Measurements from ENCODE around the gene NELL1.

The NELL1 gene

GRCh38 chr11:20881328-20882079, 212.1 kb downstream of the NELL1 start:
- DNase-seq: no peak

GRCh38 chr11:20887137-20887536, 217.8 kb downstream of the NELL1 start:
- DNase-seq: no peak

GRCh38 chr11:20894296-20894695, 224.9 kb downstream of the NELL1 start:
- DNase-seq: no peak

GRCh38 chr11:20909995-20910726, 240.8 kb downstream of the NELL1 start:
- DNase-seq: no peak

GRCh38 chr11:20910733-20911132, 241.3 kb downstream of the NELL1 start:
- no peak for DNase-seq

GRCh38 chr11:20912065-20912821, 242.9 kb downstream of the NELL1 start:
- DNase-seq: no peak

GRCh38 chr11:20912922-20913512, 243.6 kb downstream of the NELL1 start:
- DNase-seq: no peak

- no peak for DNase-seq
These were observed 247.9 kb downstream of the NELL1 start for GRCh38 chr11:20917306-20917705.

GRCh38 chr11:20926799-20927540, 257.6 kb downstream of the NELL1 start:
- no peak for DNase-seq

GRCh38 chr11:20931029-20931428, 261.6 kb downstream of the NELL1 start:
- no peak for DNase-seq

GRCh38 chr11:20933086-20933485, 263.7 kb downstream of the NELL1 start:
- no peak for DNase-seq

GRCh38 chr11:20933958-20934357, 264.6 kb downstream of the NELL1 start:
- DNase-seq: no peak

- no peak for DNase-seq
These were observed 265.1 kb downstream of the NELL1 start for GRCh38 chr11:20934516-20934915.

GRCh38 chr11:20937826-20938225, 268.4 kb downstream of the NELL1 start:
- DNase-seq: no peak

GRCh38 chr11:20949585-20949984, 280.2 kb downstream of the NELL1 start:
- DNase-seq: no peak

GRCh38 chr11:20962581-20962980, 293.2 kb downstream of the NELL1 start:
- no peak for DNase-seq

- no peak for DNase-seq
These were observed 294.2 kb downstream of the NELL1 start for GRCh38 chr11:20963596-20963995.

- DNase-seq: no peak
These were observed 295.6 kb downstream of the NELL1 start for GRCh38 chr11:20964985-20965384.

GRCh38 chr11:20966489-20966888, 297.1 kb downstream of the NELL1 start:
- no peak for DNase-seq

GRCh38 chr11:20973940-20974559, 304.7 kb downstream of the NELL1 start:
- DNase-seq: no peak

GRCh38 chr11:20980736-20981135, 311.4 kb downstream of the NELL1 start:
- DNase-seq: no peak

GRCh38 chr11:20990447-20990846, 321.1 kb downstream of the NELL1 start:
- no peak for DNase-seq
